Dermis microvascular lymphatic vessel endothelial cell (primary cell): Measurements from ENCODE around the gene TTC16. TPM values are rescaled to one million over a fixed set of nuclear protein-coding genes. Genes with fewer than 3 reads are reported as not detected.
A peak's percentile ranks its signal among the peaks of the same experiment; 100 is the strongest.

Experiments
- DNase-seq, 2 donors: peaks; one replicate each; pipeline versions ENCODE4 v3.0.0 to v3.0.0-alpha.2; 2010; ENCODE audit warnings: low read depth in 2 of 2
- total RNA-seq: library from RNA; depleted of rRNA; stranded (reverse); fragments of >200 nt; gene quantifications from 2 replicates; pipeline ENCODE4 v1.2.1, GENCODE V29; 2014

Gene TTC16
- total RNA-seq, 1 donor from 2014 or later, result not detected

- DNase-seq, result peak; percentile 77 to 89
Measured at GRCh38 chr9:127763918-127764384, 48.1 kb downstream of the TTC16 start.

GRCh38 chr9:127765418-127765817, 49.5 kb downstream of the TTC16 start:
- DNase-seq, result no peak

GRCh38 chr9:127767410-127767809, 51.5 kb downstream of the TTC16 start:
- DNase-seq, result peak in 1 of 2 donors; percentile 42

- peak; percentile 70 to 92 for DNase-seq
Measured at GRCh38 chr9:127767909-127768331, 52.0 kb downstream of the TTC16 start.

- DNase-seq, result peak in 1 of 2 donors; percentile 56
Measured at GRCh38 chr9:127768698-127769097, 52.8 kb downstream of the TTC16 start.

- no peak for DNase-seq
Measured at GRCh38 chr9:127769101-127769500, 53.2 kb downstream of the TTC16 start.

GRCh38 chr9:127769929-127770582, 54.2 kb downstream of the TTC16 start:
- DNase-seq, result peak; percentile 85 to 92

GRCh38 chr9:127770583-127770904, 54.7 kb downstream of the TTC16 start:
- no peak for DNase-seq

GRCh38 chr9:127770905-127771569, 55.2 kb downstream of the TTC16 start:
- peak; percentile 96 to 99 for DNase-seq

- DNase-seq, result no peak
Measured at GRCh38 chr9:127771570-127772189, 55.8 kb downstream of the TTC16 start.

- no peak for DNase-seq
Measured at GRCh38 chr9:127772603-127773002, 56.7 kb downstream of the TTC16 start.

- DNase-seq, result no peak
Measured at GRCh38 chr9:127773272-127773671, 57.4 kb downstream of the TTC16 start.

GRCh38 chr9:127773981-127774380, 58.1 kb downstream of the TTC16 start:
- DNase-seq, result no peak

- DNase-seq, result no peak
Measured at GRCh38 chr9:127776195-127776923, 60.5 kb downstream of the TTC16 start.

GRCh38 chr9:127776924-127777289, 61.0 kb downstream of the TTC16 start:
- DNase-seq, result no peak

- DNase-seq, result no peak
Measured at GRCh38 chr9:127777368-127777980, 61.6 kb downstream of the TTC16 start.

- no peak for DNase-seq
Measured at GRCh38 chr9:127778280-127779135, 62.6 kb downstream of the TTC16 start, which contains the start of gene SH2D3C. Gene SH2D3C (minus strand): TSS chr9:127778666. CDS start chr9:127778627, 39 bp downstream.

GRCh38 chr9:127779136-127779981, 63.5 kb downstream of the TTC16 start:
- DNase-seq, result no peak

- no peak for DNase-seq
Measured at GRCh38 chr9:127780126-127780885, 64.4 kb downstream of the TTC16 start.
